K562 (cell line): Measurements from ENCODE around the gene HDAC5. TPM values are rescaled to one million over a fixed set of nuclear protein-coding genes. Genes with fewer than 3 reads are reported as not detected.

Experiments
- ADNP ChIP-seq: fragments of 200-800 bp; sonication (Bioruptor generic); IDR thresholded peaks from 2 replicates; pipeline ENCODE4 v1.6.1; 2016; ENCODE audit warnings: missing genetic modification characterization, missing compliant biosample characterization
- BHLHE40 ChIP-seq: IDR thresholded peaks from 2 replicates; pipeline ENCODE4 v1.6.1; 2011; ENCODE audit warnings: low read length, improper control_type of control experiment
- CREBBP ChIP-seq: IDR thresholded peaks from one replicate; pipeline ENCODE4 v1.6.1; 2012; ENCODE audit warnings: low read depth, mild to moderate bottlenecking, control low read depth, inconsistent platforms, low read length
- ETV5 ChIP-seq: sonication (generic); formaldehyde crosslinking; IDR thresholded peaks from 2 replicates; pipeline ENCODE4 v1.4.0; 2020; ENCODE audit warnings: low read depth, mild to moderate bottlenecking, missing genetic modification reagents
- FOXA3 ChIP-seq, 2 experiments: fragments of 450-650 bp in 1 of 2; sonication (generic) in 1 of 2; formaldehyde crosslinking; IDR thresholded peaks in 1 of 2; conservative IDR thresholded peaks in 1 of 2; 2 replicates each; pipeline versions ENCODE4 v1.4.0 to v1.8.0; 2020 to 2022; ENCODE audit warnings: mild to moderate bottlenecking in 2 of 2, missing genetic modification reagents in 1 of 2
- FOXP1 ChIP-seq: sonication (generic); formaldehyde crosslinking; IDR thresholded peaks from 2 replicates; pipeline ENCODE4 v1.8.0; 2022; ENCODE audit warnings: mild to moderate bottlenecking, missing genetic modification reagents
- MCM3 ChIP-seq: fragments of 450-650 bp; IDR thresholded peaks from 2 replicates; pipeline ENCODE4 v1.6.1; 2016
- MCM5 ChIP-seq: fragments of 450-650 bp; IDR thresholded peaks from 2 replicates; pipeline ENCODE4 v1.6.1; 2016; ENCODE audit warnings: low read depth
- NEUROD1 ChIP-seq: fragments of 150-350 bp; IDR thresholded peaks from 2 replicates; pipeline ENCODE4 v1.6.1; 2014; ENCODE audit warnings: borderline replicate concordance, low read length, low read depth; ENCODE audit not compliant: partially characterized antibody
- TARDBP ChIP-seq: fragments of 450-650 bp; IDR thresholded peaks from 2 replicates; pipeline ENCODE4 v1.6.1; 2016
- U2AF1 ChIP-seq: fragments of 200-400 bp; formaldehyde crosslinking; optimal IDR thresholded peaks from 2 replicates; pipeline ENCODE3; 2017; ENCODE audit warnings: mild to moderate bottlenecking, low read depth, low read length, moderate library complexity
- ZNF184 ChIP-seq: sonication (generic); formaldehyde crosslinking; IDR thresholded peaks from 2 replicates; pipeline ENCODE4 v1.5.0; 2020; ENCODE audit warnings: missing genetic modification reagents
- ZNF589 ChIP-seq: fragments of 200-800 bp; sonication (Bioruptor generic); IDR thresholded peaks from 2 replicates; pipeline ENCODE4 v1.6.1; 2016; ENCODE audit warnings: low read depth, missing genetic modification characterization, missing compliant biosample characterization
- ZNF785 ChIP-seq: fragments of 250-450 bp; sonication (Bioruptor Pico); IDR thresholded peaks from 2 replicates; pipeline ENCODE4 v1.4.0; 2020; ENCODE audit warnings: mild to moderate bottlenecking
- polyA plus RNA-seq, 8 experiments: library from polyadenylated mRNA; depleted of rRNA in 4 of 8; stranded (reverse) in 5 of 8; unstranded in 3 of 8; fragments of >200 nt; fragmentation: Nextera tagmentation in 2 of 8; fragmentation: Illumina TruSeq in 1 of 8; extraction: Ambion mirVana in 2 of 8; extraction: Trizol in 1 of 8; gene quantifications; 2 replicates each; pipeline versions ENCODE4 v1.2.1 to v1.2.3, GENCODE V29; 2011 to 2014; ENCODE audit warnings: inconsistent platforms in 1 of 8, missing spikeins in 1 of 8
- total RNA-seq, 7 experiments: library from RNA; depleted of rRNA in 6 of 7; stranded (reverse); fragments of >200 nt in 6 of 7; fragmentation: Illumina TruSeq in 2 of 7; extraction: Trizol in 2 of 7; gene quantifications; 2 replicates each; pipeline versions ENCODE4 v1.2.1 to v1.2.3, GENCODE V29; 2011 to 2021; ENCODE audit warnings: low replicate concordance in 1 of 7
- TF ChIP-seq, protein P1 (sequence below), 2 experiments: fragments of 450-650 bp; formaldehyde crosslinking in 1 of 2; IDR thresholded peaks; 2 replicates each; pipeline versions ENCODE4 v1.4.0 to v1.6.1; 2014 to 2020; ENCODE audit warnings: mild to moderate bottlenecking in 2 of 2, borderline replicate concordance in 1 of 2, low read depth in 1 of 2
- TF ChIP-seq, protein P2 (sequence below): sonication (generic); formaldehyde crosslinking; IDR thresholded peaks from 2 replicates; pipeline ENCODE4 v1.8.1; 2022; ENCODE audit warnings: missing genetic modification reagents
- TF ChIP-seq, protein P3 (sequence below): fragments of 450-650 bp; formaldehyde crosslinking; IDR thresholded peaks from 2 replicates; pipeline ENCODE4 v1.4.0; 2020; ENCODE audit warnings: mild to moderate bottlenecking, moderate library complexity

The HDAC5 gene
- total and polyA plus RNA-seq, 9 of the 15 experiments (the other 6 are each of a cell fraction or from before 2014, with no cell fraction given), result 0.45 to 26.2 (median 16.4) TPM

- TF ChIP-seq NEUROD1 (peak; percentile 35), TARDBP (no peak), ZNF785 (CRISPR knock-in tag) (no peak), MCM3 (no peak), ZNF589 (CRISPR knock-in tag) (no peak), ADNP (tag) (no peak), ZNF184 (CRISPR knock-in tag) (no peak), FOXA3 (CRISPR knock-in tag; conservative IDR thresholded peaks at IDR 0.05 in 1 of 2, IDR thresholded peaks at IDR 0.05 in 1 of 2) (no peak), BHLHE40 (peak; percentile 73), ETV5 (CRISPR knock-in tag) (peak; percentile 59; the same call in 1 of the 2 replicates), CREBBP (no peak), FOXP1 (CRISPR knock-in tag) (no peak), MCM5 (no peak), U2AF1 (no peak)
- TF ChIP-seq, protein P1, sequence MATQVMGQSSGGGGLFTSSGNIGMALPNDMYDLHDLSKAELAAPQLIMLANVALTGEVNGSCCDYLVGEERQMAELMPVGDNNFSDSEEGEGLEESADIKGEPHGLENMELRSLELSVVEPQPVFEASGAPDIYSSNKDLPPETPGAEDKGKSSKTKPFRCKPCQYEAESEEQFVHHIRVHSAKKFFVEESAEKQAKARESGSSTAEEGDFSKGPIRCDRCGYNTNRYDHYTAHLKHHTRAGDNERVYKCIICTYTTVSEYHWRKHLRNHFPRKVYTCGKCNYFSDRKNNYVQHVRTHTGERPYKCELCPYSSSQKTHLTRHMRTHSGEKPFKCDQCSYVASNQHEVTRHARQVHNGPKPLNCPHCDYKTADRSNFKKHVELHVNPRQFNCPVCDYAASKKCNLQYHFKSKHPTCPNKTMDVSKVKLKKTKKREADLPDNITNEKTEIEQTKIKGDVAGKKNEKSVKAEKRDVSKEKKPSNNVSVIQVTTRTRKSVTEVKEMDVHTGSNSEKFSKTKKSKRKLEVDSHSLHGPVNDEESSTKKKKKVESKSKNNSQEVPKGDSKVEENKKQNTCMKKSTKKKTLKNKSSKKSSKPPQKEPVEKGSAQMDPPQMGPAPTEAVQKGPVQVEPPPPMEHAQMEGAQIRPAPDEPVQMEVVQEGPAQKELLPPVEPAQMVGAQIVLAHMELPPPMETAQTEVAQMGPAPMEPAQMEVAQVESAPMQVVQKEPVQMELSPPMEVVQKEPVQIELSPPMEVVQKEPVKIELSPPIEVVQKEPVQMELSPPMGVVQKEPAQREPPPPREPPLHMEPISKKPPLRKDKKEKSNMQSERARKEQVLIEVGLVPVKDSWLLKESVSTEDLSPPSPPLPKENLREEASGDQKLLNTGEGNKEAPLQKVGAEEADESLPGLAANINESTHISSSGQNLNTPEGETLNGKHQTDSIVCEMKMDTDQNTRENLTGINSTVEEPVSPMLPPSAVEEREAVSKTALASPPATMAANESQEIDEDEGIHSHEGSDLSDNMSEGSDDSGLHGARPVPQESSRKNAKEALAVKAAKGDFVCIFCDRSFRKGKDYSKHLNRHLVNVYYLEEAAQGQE (IDR thresholded peaks at IDR 0.05; ENCODE audit: borderline replicate concordance), result peak; percentile 13; the same call in 1 of the 2 replicates
- TF ChIP-seq, protein P1 (CRISPR knock-in tag; IDR thresholded peaks at IDR 0.05; ENCODE audit: low read depth), result no peak
- TF ChIP-seq, protein P2, sequence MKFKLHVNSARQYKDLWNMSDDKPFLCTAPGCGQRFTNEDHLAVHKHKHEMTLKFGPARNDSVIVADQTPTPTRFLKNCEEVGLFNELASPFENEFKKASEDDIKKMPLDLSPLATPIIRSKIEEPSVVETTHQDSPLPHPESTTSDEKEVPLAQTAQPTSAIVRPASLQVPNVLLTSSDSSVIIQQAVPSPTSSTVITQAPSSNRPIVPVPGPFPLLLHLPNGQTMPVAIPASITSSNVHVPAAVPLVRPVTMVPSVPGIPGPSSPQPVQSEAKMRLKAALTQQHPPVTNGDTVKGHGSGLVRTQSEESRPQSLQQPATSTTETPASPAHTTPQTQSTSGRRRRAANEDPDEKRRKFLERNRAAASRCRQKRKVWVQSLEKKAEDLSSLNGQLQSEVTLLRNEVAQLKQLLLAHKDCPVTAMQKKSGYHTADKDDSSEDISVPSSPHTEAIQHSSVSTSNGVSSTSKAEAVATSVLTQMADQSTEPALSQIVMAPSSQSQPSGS (CRISPR knock-in tag), result no peak
- TF ChIP-seq, protein P3, sequence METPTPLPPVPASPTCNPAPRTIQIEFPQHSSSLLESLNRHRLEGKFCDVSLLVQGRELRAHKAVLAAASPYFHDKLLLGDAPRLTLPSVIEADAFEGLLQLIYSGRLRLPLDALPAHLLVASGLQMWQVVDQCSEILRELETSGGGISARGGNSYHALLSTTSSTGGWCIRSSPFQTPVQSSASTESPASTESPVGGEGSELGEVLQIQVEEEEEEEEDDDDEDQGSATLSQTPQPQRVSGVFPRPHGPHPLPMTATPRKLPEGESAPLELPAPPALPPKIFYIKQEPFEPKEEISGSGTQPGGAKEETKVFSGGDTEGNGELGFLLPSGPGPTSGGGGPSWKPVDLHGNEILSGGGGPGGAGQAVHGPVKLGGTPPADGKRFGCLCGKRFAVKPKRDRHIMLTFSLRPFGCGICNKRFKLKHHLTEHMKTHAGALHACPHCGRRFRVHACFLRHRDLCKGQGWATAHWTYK (CRISPR knock-in tag), result no peak
Observed at GRCh38 chr17:44110823-44111633, 12.4 kb downstream of the HDAC5 start (continued).
